Colonic mucosa (tissue), 4 donors: ENCODE data around the gene CACNB1. TPM values are rescaled to one million over a fixed set of nuclear protein-coding genes. Genes with fewer than 3 reads are reported as not detected.

Experiments used
- DNase-seq: peaks from one replicate; pipeline ENCODE4 v3.0.0-alpha.2; 2020
- H3K27ac ChIP-seq: fragments of 200-600 bp; one replicate; pipeline ENCODE4 v1.8.0; 2021
- H3K27me3 ChIP-seq: fragments of 200-600 bp; one replicate; pipeline ENCODE4 v1.8.0; 2021
- H3K36me3 ChIP-seq: fragments of 200-600 bp; one replicate; pipeline ENCODE4 v1.8.0; 2021
- H3K4me1 ChIP-seq: fragments of 200-600 bp; one replicate; pipeline ENCODE4 v1.8.0; 2021; ENCODE audit warnings: mild to moderate bottlenecking
- H3K4me3 ChIP-seq: fragments of 200-600 bp; one replicate; pipeline ENCODE4 v1.8.0; 2021
- H3K9ac ChIP-seq, 2 donors: one replicate each; pipeline ENCODE4 v1.7.0; 2013; ENCODE audit warnings: control low read depth in 2 of 2, low read depth in 2 of 2, low read length in 2 of 2
- H3K9me3 ChIP-seq: fragments of 200-600 bp; one replicate; pipeline ENCODE4 v1.8.0; 2021
- intact Hi-C: fragments of 100-400 bp; cut with DNase I; formaldehyde crosslinking; loops from one replicate; pipeline ENCODE4 v1.14.1; 2022
- total RNA-seq, 2 donors: library from RNA; stranded (reverse); fragmentation: NEBNext Ultra II Directional in 1 of 2; extraction: Animal tissue kit (Norgen Biotek cat#: 25700) in 1 of 2; gene quantifications; one replicate each; pipeline ENCODE4 v1.2.1, GENCODE V29; 2021
- TF ChIP-seq, protein P1 (sequence below): fragments of 200-600 bp; IDR thresholded peaks from one replicate; pipeline ENCODE4 v1.8.0; 2022; ENCODE audit warnings: antibody characterized with exemption, mild to moderate bottlenecking
- donor health status: healthy.
- donor health status: DM: no; HTN: no; CAD: no.
- donor health status: DM: no; HTN: no; CAD: no.

The CACNB1 gene
- total RNA-seq, 2 donors from 2014 or later = 5.9 to 8.8 TPM

DNA sequence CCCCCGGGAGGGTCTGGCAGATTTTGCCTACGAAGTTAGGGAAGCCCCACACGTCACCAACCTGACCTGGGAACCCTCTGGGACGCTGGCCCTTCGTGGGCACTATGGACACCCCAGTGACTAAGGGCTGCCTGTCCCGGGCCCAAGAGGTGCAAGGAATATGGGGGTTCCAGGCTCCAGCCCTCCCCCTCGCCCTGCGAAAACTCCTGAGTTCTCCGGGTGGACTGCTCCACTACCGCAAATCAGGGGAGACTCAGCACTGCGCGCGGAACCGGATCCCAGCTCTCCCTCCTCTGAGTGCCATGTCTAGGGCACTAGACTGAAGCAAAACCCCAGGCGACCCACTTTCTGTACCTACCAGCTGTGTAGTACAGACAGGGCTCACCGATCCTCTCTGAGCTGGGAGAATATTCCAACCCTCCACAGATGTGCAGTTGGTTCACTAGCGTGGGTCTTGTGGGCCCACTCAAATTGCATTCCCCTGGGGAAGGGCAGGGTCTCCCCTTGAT lies 31.6 kb downstream of the CACNB1 start, which contains the start of gene ARL5C:
TSS of gene ARL5C (minus strand) at position 321 of the 509 bp plus-strand sequence. CDS start 401 bp downstream, outside the sequence.
- Histone ChIP-seq H3K36me3 (no peaks in the 10 kb centered on the region), H3K27ac (no peak within 1 kb of the TSS), H3K9me3 (no peaks in the 10 kb centered on the region), H3K4me1 (peaks cover 4% of the 10 kb centered on the region), H3K27me3 (no peaks in the 10 kb centered on the region), H3K4me3 (peak within 1 kb of the TSS; percentile 33), H3K9ac (peak within 1 kb of the TSS in 1 of 2 donors; percentile 34)
- TF ChIP-seq, protein P1, sequence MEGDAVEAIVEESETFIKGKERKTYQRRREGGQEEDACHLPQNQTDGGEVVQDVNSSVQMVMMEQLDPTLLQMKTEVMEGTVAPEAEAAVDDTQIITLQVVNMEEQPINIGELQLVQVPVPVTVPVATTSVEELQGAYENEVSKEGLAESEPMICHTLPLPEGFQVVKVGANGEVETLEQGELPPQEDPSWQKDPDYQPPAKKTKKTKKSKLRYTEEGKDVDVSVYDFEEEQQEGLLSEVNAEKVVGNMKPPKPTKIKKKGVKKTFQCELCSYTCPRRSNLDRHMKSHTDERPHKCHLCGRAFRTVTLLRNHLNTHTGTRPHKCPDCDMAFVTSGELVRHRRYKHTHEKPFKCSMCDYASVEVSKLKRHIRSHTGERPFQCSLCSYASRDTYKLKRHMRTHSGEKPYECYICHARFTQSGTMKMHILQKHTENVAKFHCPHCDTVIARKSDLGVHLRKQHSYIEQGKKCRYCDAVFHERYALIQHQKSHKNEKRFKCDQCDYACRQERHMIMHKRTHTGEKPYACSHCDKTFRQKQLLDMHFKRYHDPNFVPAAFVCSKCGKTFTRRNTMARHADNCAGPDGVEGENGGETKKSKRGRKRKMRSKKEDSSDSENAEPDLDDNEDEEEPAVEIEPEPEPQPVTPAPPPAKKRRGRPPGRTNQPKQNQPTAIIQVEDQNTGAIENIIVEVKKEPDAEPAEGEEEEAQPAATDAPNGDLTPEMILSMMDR = no peak
- intact Hi-C loops = loop anchor here (10.0 kb wide), 1 partner anchor 69 kb away; no protein-coding TSS in a partner anchor
- no peak for DNase-seq

DNA sequence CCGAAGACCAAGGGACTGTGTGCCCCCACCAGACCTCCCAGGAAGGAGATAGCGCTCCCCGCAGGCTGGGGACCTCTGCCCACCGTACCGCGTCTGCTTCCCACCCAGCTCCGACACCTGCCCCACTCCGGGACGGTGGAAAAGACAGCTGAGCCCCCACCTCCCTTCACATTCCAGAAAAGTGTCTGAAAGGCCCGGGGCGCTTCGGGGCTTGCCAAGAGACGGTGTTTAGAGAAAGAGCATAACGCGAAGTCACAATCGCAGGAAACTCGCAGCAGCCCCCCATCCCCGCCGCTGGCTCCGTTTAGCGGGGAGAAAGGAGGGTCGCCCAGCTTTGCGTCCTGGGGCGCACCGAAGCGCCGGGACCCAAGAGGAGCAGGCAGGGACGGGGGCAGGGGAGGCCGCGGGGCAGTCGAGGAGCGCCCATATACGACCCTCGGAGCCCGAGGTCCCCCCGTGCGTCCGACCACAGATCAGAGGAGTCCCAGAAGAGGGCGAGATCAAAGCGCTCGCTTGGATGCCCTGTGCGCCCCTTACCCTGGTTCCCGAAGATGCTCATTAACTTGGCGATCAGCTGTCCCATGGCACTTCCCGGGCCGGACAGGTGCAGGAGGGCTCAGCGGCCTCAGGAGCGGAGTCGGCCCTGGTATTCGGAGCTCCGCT lies 32.2 kb downstream of the CACNB1 start:
- Histone ChIP-seq H3K27me3 (no peaks in the 10 kb centered on the region), H3K36me3 (no peaks in the 10 kb centered on the region), H3K27ac (no peak overlapping the region), H3K4me1 (peaks cover 4% of the 10 kb centered on the region), H3K9ac (peak overlapping the region in 1 of 2 donors; percentile 34), H3K9me3 (no peaks in the 10 kb centered on the region), H3K4me3 (peak overlapping the region; percentile 33)
- intact Hi-C loops = loop anchor here (10.0 kb wide), 1 partner anchor 69 kb away; no protein-coding TSS in a partner anchor
- TF ChIP-seq, protein P1 = no peak
- no peak for DNase-seq

DNA sequence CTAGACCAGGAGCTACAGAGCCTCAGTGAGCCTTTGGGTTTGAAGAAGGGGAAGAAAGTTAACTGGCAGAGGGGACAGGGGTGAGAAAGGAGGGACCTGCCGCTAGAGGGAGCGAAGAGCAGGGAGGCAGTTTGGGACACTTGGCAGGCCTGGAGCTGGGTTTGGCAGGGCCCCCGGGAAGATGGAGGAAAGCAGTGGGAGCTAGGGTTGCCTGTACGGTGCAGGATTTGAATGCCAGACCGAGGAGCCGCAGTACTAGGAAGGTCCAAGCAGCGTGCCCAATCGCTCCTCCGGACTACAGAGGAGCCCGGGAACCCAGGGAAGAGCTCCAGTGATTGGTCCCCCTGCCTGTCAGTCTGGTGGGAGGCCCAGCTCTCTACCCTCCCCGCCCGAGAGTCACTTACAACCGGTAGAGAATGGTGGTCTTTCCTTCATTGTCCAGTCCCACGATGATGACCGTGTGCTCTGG lies 32.8 kb downstream of the CACNB1 start:
- intact Hi-C loops = loop anchor here (10.0 kb wide), 1 partner anchor 70 kb away; no protein-coding TSS in a partner anchor
- peak overlapping the region; percentile 33 for H3K4me3 ChIP-seq
- TF ChIP-seq, protein P1 = peak; percentile 67
- peak; percentile 84 for DNase-seq
- no peaks in the 10 kb centered on the region for H3K36me3 ChIP-seq
- peak overlapping the region in 1 of 2 donors; percentile 34 for H3K9ac ChIP-seq
- peaks cover 4% of the 10 kb centered on the region for H3K4me1 ChIP-seq
- no peaks in the 10 kb centered on the region for H3K9me3 ChIP-seq
- H3K27me3 ChIP-seq = no peaks in the 10 kb centered on the region
- H3K27ac ChIP-seq = no peak overlapping the region

DNA sequence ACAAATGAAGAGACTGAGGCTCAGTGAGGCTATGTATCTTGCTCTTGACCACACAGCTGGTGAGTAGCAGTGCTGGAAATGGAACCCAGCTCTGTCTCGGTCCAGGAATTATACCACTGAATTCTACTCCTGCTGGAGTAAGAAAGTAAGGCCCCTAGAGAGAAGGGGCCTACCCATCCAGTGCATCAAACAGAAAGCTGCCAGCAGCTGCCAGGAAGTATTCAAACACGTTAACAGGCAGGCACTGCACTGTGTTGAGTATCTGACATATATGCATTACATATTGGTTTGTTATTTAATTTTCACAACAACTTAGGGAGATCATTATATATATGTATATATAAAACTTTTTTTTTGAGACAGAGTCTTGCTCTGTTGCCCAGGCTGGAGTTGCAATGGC lies 35.5 kb downstream of the CACNB1 start:
- DNase-seq = no peak
- Histone ChIP-seq H3K27ac (no peak overlapping the region), H3K9ac (no peak overlapping the region), H3K9me3 (no peaks in the 10 kb centered on the region), H3K4me3 (no peak overlapping the region), H3K27me3 (no peaks in the 10 kb centered on the region), H3K4me1 (peaks cover 4% of the 10 kb centered on the region), H3K36me3 (no peaks in the 10 kb centered on the region)
- TF ChIP-seq, protein P1 = no peak
- intact Hi-C loops = loop anchor here (10.0 kb wide), 1 partner anchor 73 kb away; no protein-coding TSS in a partner anchor

DNA sequence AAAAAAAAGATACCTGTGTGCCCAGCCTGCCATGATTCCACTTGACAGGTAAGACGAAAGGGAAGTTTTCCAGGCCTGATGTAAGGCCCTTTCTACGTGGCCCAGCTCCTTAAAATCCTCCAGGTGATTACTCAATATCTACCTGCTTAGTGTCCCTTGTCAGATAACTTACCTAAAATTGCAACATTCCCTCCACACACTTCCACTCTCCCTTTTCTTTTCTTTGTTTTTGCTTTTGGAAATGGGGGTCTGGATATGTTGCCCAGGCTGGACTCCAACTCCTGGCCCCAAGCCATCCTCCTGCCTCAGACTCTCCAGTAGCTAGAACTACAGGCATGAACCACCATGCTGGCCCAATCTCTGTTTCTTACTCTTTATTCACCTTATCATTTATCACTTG lies 38.8 kb downstream of the CACNB1 start:
- intact Hi-C loops = loop anchor here (10.0 kb wide), 1 partner anchor 274 kb away; no protein-coding TSS in a partner anchor
- Histone ChIP-seq H3K4me1 (no peaks in the 10 kb centered on the region), H3K27ac (no peak overlapping the region), H3K9ac (no peak overlapping the region), H3K4me3 (no peak overlapping the region), H3K36me3 (no peaks in the 10 kb centered on the region), H3K9me3 (no peaks in the 10 kb centered on the region), H3K27me3 (no peaks in the 10 kb centered on the region)
- TF ChIP-seq, protein P1 = no peak
- DNase-seq = no peak
